OCI-LY7 (cell line): Measurements from ENCODE around the gene CYP19A1.

ENCODE experiments used
- CTCF ChIP-seq: fragments of 200-600 bp; sonication (generic); conservative IDR thresholded peaks from 2 replicates; pipeline ENCODE4 v1.5.1; 2014; ENCODE audit warnings: mild to moderate bottlenecking, antibody characterized with exemption, low read length, moderate library complexity, mixed read lengths
- EZH2phosphoT487 ChIP-seq: fragments of 200-600 bp; sonication (generic); IDR thresholded peaks from 2 replicates; pipeline ENCODE4 v1.6.1; 2018; ENCODE audit warnings: low read depth, borderline replicate concordance, mild to moderate bottlenecking, mixed run types, antibody characterized with exemption, low read length, moderate library complexity, mixed read lengths

- no peak for TF ChIP-seq CTCF
- TF ChIP-seq EZH2phosphoT487: no peak
These were observed 71.2 kb downstream of the CYP19A1 start for GRCh38 chr15:51267051-51267702.
